ENCODE measurements around the gene CCDC102A. TPM values are rescaled to one million over a fixed set of nuclear protein-coding genes. Genes with fewer than 3 reads are reported as not detected.
"Not testable (repeated sequence)": the region's sequence is repeated elsewhere in the genome, so short reads cannot be mapped to it uniquely, and the experiment has no call there.

The CCDC102A gene
- total RNA-seq (2014; rRNA removed; shearing (Covaris generic)), result 6.9 and 16.5 TPM in 2 replicates

- no peak for DNase-seq (ENCODE audit: low spot score)
Observed at GRCh38 chr16:57536306-57537193, at the start of gene CCDC102A. TSS of gene CCDC102A (minus strand) at chr16:57536571. CDS start at chr16:57529177, 7,394 bp downstream.

DNA sequence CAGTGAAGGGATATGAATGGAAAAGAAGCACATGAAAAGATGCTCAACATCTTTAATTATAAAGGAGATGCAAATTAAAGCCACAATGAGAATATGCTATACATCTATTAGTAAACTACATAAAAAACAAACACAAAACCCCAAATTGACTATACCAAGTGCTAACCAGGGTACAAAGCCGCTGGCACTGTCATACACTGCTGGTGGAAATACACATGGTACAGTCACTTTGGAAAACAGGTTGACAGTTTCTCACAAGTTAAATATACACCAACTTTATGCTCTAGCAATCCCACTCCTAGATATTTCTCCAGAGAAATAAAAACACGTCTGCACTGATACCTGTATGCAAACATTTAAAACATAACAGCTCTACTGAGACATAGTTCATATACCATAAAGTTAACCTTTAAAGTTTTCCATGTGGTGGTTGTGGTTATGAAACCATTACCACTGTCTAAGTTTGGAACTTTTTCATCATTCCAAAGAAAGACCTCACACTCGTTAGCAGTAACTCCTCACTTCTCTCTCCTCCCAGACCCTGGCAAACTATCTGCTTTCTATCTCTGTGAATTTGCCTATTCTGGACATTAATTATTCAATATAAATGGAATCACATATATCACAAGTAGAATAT is 48.8 kb upstream of the CCDC102A start:
- DNase-seq (ENCODE audit: low spot score), result no peak

- no peak for DNase-seq (ENCODE audit: low spot score)
Observed at GRCh38 chr16:57579361-57579665, 42.9 kb upstream of the CCDC102A start.

DNA sequence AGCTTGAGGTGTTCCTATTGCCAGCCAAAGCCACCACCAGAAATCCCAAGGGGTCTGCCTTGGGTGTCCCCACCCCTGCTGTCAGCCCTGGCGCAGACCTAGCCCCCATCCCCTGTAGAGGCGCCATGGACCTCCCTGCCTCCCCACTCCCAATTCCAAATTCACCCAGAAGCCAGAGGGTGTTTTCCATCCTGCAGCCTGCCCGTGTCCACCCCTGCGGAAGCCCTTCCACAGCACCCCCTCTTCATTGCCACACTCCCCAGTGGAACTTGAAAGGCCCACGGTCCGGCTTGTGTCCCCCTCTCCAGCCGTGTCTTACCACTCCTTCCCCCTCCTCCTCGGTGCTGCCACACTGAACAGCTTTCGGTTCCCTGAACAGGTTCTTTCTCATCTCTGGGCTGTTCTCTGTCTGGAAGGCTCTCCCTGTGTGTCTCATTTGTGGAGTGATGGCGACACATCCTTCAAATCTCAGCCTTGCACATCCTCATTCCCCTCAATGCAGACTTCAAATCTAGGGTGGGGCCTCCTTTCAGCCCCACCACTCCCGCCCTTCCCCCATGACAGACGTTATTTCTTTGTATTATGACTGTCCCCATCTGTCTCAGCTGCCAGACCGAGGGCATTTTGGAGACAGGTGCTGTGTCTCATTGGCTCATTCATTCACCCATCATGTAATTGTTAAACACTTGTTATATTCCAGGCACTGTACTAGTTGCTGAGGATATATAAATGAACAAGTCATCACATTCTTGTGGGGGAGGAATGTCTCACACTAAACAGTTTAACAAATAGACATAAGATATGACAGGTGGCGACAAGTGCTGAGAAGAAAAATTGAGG is 42.4 kb upstream of the CCDC102A start:
- DNase-seq (ENCODE audit: low spot score), result no peak

DNA sequence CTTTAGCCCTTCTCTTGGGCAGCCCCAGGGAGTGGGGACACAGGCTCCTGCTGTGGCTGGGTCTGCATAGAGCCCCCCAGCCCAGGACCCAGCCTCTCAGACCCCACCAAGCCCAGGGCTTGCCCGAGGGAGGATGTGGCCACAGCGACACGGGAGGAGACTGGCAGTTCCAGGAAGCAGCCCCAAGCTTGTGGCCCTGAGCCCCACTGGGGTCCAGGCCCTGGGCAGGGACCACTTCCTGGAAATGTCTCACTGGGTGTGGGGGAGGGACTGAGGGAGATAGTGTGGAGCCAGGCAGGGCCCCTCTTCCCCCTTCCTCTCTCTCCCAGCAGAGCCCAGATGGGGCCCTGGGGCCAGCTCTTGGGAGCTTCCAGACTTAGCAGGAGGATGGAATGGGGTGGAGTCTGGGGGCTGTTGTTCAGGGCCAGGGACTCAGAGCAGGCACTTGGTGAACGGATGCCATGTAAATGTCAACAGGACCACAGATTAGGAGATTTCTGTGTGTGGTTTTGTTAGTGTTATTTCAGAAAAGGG is 41.4 kb upstream of the CCDC102A start:
- no peak for DNase-seq (ENCODE audit: low spot score)

- DNase-seq (ENCODE audit: low spot score), result no peak
Observed at GRCh38 chr16:57577214-57577613, 40.8 kb upstream of the CCDC102A start.

DNA sequence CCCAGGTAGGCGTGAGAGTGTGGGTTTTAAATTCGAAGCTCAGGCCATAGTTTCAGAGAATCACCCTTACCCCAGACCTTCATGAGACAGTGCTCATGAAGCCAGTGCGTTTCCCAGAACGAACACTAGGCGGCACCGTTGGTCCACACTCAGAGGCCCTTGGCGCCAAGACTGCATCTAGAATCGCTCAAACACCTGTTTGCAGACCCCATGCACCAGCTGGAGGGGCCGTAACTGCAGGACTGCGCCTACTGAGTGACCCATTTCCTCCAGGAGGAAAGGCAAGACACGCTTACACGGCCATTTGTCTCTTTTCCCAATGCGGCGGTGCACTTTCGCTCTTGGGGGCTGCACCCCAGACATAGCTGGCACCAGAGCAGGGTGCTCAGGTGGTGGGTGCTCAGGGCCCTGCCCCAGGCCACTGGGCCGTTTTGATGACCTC is 40.1 kb upstream of the CCDC102A start:
- peak; percentile 56 for DNase-seq (ENCODE audit: low spot score)

- DNase-seq (ENCODE audit: low spot score), result no peak
Observed at GRCh38 chr16:57575468-57576277, 39.3 kb upstream of the CCDC102A start.

DNA sequence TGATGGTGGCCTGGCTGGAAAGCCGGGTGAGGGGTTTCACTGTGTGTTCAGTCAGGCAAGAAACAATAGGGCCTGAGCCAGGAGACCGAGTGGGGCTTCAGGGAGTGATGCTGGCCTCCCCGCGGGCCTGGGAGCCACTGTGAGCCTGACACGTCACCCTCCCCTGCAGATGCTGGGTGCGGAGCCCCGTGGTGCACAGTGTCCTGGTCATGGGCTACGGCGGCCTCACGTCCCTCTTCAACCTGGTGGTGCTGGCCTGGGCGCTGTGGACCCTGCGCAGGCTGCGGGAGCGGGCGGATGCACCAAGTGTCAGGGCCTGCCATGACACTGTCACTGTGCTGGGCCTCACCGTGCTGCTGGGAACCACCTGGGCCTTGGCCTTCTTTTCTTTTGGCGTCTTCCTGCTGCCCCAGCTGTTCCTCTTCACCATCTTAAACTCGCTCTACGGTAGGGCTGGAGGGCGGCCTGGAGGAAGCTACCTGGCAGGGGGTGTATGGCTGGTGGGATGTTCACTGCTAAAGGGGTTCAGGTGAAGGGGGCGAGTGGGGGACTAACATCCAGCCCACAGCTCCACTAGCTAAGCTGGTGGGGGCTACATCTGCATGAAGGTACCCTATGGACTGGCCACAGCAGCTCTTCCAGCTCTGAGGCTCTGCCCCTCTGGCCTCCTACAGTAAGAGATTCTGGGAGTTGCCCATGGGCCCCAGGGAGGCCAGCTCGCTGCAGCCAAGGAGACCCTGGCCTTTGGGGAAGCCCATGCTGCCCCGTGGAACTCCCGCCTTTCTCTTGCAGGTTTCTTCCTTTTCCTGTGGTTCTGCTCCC is 38.5 kb upstream of the CCDC102A start:
- no peak for DNase-seq (ENCODE audit: low spot score)

DNA sequence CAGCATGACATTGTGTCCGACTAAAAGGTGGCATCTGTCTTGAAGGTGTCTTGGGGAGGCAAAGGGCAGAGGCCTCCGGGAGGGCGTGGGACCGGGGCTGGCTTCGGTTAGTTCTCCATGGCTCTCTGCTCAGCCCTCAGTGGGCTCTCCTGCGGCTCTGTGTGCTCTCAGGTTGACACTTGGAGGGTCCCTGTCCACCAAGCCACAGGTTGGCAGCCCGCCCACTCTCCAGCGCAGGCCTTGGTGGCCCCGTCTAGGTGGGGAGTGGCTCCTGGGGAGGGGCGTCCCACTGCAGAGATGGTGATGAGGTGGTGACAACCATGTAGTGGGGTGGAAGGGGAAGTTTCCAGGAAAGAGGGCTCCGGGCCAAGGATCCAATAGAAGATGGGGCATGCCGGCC is 37.7 kb upstream of the CCDC102A start:
- DNase-seq (ENCODE audit: low spot score), result no peak

GRCh38 chr16:57572978-57573728 is 36.8 kb upstream of the CCDC102A start:
- no peak for DNase-seq (ENCODE audit: low spot score)

- DNase-seq (ENCODE audit: low spot score), result no peak
Observed at GRCh38 chr16:57571098-57571497, 34.7 kb upstream of the CCDC102A start.

GRCh38 chr16:57570301-57571070 is 34.1 kb upstream of the CCDC102A start:
- DNase-seq (ENCODE audit: low spot score), result no peak

DNA sequence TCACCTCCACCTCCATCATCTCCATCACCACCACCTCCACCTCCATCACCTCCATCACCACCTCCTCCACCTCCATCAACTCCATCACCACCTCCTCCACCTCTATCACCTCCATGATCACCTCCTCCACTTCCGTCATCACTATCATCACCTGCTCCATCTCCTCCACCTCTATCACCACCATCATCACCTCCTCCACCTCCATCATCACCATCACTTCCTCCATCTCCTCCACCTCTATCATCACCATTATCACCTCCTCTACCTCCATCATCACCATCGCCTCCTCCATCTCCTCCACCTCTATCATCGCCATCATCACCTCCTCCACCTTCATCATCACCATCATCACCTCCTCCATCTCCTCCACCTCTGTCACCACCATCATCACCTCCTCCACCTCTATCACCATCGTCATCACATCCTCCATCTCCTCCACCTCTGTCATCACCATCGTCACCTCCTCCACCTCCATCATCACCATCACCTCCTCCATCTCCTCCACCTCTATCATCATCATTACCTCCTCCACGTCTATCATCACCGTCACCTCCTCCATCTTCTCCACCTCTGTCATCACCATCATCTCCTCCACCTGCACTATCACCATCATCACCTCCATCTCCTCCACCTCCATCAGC is 33.1 kb upstream of the CCDC102A start:
- no peak for DNase-seq (ENCODE audit: low spot score)

DNA sequence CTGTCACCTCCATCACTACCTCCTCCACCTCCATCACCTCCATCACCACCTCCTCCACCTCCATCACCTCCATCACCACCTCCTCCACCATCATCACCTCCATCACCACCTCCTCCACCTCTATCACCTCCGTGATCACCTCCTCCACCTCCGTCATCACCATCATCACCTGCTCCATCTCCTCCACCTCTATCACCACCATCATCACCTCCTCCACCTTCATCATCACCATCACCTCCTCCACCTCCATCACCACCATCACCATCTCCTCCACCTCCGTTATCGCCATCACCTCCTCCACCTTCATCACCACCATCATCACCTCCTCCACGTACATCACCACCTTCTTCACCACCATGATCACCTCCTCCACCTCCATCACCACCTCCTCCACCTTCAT is 32.4 kb upstream of the CCDC102A start:
- not testable (repeated sequence) for DNase-seq (ENCODE audit: low spot score)

- no peak for DNase-seq (ENCODE audit: low spot score)
Observed at GRCh38 chr16:57568173-57568678, 31.9 kb upstream of the CCDC102A start.

DNA sequence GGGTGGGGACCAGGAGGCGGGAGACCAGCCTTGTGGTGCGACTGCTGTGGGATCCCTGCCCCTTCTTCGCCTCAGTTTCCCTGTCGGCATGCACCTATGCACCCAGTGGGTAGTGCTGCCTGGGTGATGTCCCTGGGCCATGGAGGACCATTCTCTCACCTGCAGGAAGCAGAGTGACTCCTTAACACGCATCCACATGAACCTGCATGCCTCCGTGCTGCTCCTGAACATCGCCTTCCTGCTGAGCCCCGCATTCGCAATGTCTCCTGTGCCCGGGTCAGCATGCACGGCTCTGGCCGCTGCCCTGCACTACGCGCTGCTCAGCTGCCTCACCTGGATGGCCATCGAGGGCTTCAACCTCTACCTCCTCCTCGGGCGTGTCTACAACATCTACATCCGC is 31.3 kb upstream of the CCDC102A start:
- no peak for DNase-seq (ENCODE audit: low spot score)

DNA sequence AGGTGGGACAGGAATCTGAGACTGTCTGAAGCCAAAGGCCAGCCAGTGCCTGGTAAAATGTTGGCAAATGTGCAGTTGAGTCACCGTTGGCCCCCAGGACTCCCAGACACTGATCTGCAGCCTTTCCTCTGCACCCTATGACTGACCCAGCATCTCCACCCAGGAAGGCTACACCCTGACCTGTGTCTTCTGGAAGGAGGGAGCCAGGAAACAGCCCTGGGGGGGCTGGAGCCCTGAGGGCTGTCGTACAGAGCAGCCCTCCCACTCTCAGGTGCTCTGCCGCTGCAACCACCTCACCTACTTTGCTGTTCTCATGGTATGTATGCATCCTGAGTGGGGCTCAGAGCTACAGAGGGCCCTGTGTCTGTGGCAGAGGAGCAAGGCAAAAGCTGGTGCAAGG is 30.1 kb upstream of the CCDC102A start:
- DNase-seq (ENCODE audit: low spot score), result no peak
